CD4-positive, alpha-beta memory T cell (primary cell): ENCODE measurements around the gene EIF5AL1. TPM values are rescaled to one million over a fixed set of nuclear protein-coding genes. Genes with fewer than 3 reads are reported as not detected.
"Not testable (repeated sequence)": the region's sequence is repeated elsewhere in the genome, so short reads cannot be mapped to it uniquely, and the experiment has no call there.

Source experiments
- CTCF ChIA-PET: fragments of 350-600 bp; sonication (Branson Sonifier 250); formaldehyde crosslinking; loops from one replicate; lab custom pipeline; 2021; ENCODE audit warnings: inconsistent platforms; ENCODE audit not compliant: partially characterized antibody; lab: Charles Lee
- POLR2A ChIA-PET: fragments of 350-600 bp; sonication (Branson Sonifier 250); formaldehyde crosslinking; loops from one replicate; lab custom pipeline; 2021; ENCODE audit not compliant: partially characterized antibody; lab: Charles Lee
- DNase-seq, 5 donors: peaks; one replicate each; pipeline versions ENCODE4 v3.0.0 to v3.0.0-alpha.2; 2020 to 2022; ENCODE audit warnings: mixed read lengths in 1 of 5
- H3K27ac ChIP-seq: one replicate; pipeline ENCODE4 v1.7.0; 2013; ENCODE audit warnings: low read depth, low read length
- H3K27me3 ChIP-seq: 2 replicates; pipeline ENCODE4 v1.7.0; 2013; ENCODE audit warnings: mild to moderate bottlenecking, low read length, moderate library complexity; ENCODE audit not compliant: insufficient read depth
- H3K36me3 ChIP-seq: 2 replicates; pipeline ENCODE4 v1.7.0; 2013; ENCODE audit warnings: mild to moderate bottlenecking, low read length, moderate library complexity; ENCODE audit not compliant: insufficient read depth
- H3K4me1 ChIP-seq: 2 replicates; pipeline ENCODE4 v1.7.0; 2013; ENCODE audit warnings: mild to moderate bottlenecking, low read length, moderate library complexity; ENCODE audit not compliant: insufficient read depth
- H3K4me3 ChIP-seq, 2 donors: one replicate each; pipeline ENCODE4 v1.7.0; 2013; ENCODE audit warnings: low read length in 2 of 2, mild to moderate bottlenecking in 1 of 2
- H3K9me3 ChIP-seq, 2 donors: one replicate each; pipeline ENCODE4 v1.7.0; 2013; ENCODE audit warnings: low read length in 2 of 2, control low read depth in 1 of 2; ENCODE audit not compliant: control insufficient read depth in 1 of 2
- H3K27ac Mint-ChIP-seq, 7 donors: one replicate each; pipeline ENCODE4 v1.8.0; 2020 to 2021; ENCODE audit warnings: mixed read lengths in 7 of 7, mild to moderate bottlenecking in 6 of 7, inconsistent platforms in 3 of 7, moderate library complexity in 3 of 7
- H3K27me3 Mint-ChIP-seq, 2 donors: one replicate each; pipeline ENCODE4 v1.8.0; 2020 to 2021; ENCODE audit warnings: mixed read lengths in 2 of 2
- H3K36me3 Mint-ChIP-seq, 2 donors: one replicate each; pipeline ENCODE4 v1.8.0; 2020 to 2021; ENCODE audit warnings: mixed read lengths in 2 of 2, inconsistent platforms in 1 of 2, mild to moderate bottlenecking in 1 of 2
- H3K4me1 Mint-ChIP-seq, 4 donors: one replicate each; pipeline ENCODE4 v1.8.0; 2020 to 2021; ENCODE audit warnings: mixed read lengths in 4 of 4, mild to moderate bottlenecking in 1 of 4
- H3K4me3 Mint-ChIP-seq, 8 donors: one replicate each; pipeline ENCODE4 v1.8.0; 2020 to 2021; ENCODE audit warnings: mixed read lengths in 8 of 8, mild to moderate bottlenecking in 7 of 8, moderate library complexity in 6 of 8, inconsistent platforms in 3 of 8
- H3K9me3 Mint-ChIP-seq, 8 donors: one replicate each; pipeline ENCODE4 v1.8.0; 2020 to 2021; ENCODE audit warnings: mixed read lengths in 8 of 8, mild to moderate bottlenecking in 5 of 8, inconsistent platforms in 3 of 8, moderate library complexity in 1 of 8
- intact Hi-C: fragments of 100-400 bp; cut with micrococcal nuclease; formaldehyde crosslinking; loops from one replicate; pipeline ENCODE4 v1.15.1; 2023
- polyA plus RNA-seq, 2 donors: library from polyadenylated mRNA; unstranded; fragments of 300-500 nt; fragmentation: Illumina TruSeq; gene quantifications; one replicate each; pipeline ENCODE4 v1.2.3, GENCODE V29; 2021
- total RNA-seq, 2 experiments: library from RNA; stranded (reverse); gene quantifications; one replicate each; pipeline ENCODE4 v1.2.3, GENCODE V29; 2021

The EIF5AL1 gene
- total and polyA plus RNA-seq, 4 experiments from 2014 or later, result 0.16 to 0.94 (median 0.58) TPM

DNA sequence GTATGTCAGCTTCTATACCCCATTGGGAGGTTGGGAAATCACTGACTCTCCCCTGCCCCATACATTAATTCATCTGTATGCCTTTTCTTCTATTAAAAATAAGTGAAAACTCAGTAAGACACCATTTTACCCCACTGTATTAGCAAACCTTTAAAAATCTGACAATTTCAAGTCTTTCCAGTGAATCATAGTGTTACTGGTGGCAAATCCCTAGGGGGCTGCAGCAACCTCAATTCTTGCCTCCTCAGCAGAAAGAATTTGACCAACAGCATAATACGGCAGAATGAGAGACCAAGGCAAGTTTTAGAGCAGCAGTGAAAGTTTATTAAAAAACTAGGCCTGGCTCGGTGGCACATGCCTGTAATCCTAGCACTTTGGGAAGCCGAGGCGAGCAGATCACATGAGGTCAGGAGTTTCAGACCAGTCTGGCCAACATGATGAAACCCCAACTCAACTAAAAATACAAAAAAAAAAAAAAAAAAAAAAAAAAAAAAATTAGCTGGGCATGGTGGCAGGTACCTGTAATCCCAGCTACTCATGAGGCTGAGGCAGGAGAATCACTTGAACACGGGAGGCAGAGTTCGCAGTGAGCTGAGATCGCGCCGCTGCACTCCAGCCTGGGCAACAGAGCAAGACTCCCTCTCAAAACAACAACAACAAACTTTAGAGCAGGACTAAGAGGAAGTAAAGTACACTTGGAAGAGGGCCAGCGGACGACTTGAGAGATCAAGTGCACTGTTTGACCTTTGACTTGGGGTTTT, 21.0 kb downstream of the EIF5AL1 start:
- H3K27ac ChIP-seq, H3K9me3 ChIP-seq, POLR2A ChIA-PET, H3K4me3 ChIP-seq, H3K9me3 Mint-ChIP-seq, H3K4me1 ChIP-seq, H3K4me1 Mint-ChIP-seq, DNase-seq, H3K27me3 Mint-ChIP-seq, H3K36me3 Mint-ChIP-seq, intact Hi-C loops, H3K36me3 ChIP-seq, CTCF ChIA-PET, H3K4me3 Mint-ChIP-seq, H3K27me3 ChIP-seq: not testable (repeated sequence)
- peak overlapping the region in 1 of 7 donors; percentile 75 for H3K27ac Mint-ChIP-seq

DNA sequence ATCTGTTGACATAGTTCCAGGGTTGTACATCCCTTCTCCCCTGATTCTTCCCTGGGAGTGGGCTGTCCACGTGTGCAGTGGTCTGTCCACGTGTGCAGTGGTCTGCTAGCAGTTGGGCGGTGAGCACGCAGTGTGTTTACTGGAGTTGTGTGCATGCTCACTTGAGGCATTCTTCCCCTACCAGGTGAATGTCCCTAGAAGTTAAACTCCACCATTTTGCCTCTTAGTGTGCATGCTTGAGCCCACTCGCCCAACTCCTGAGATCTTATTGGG, 21.5 kb downstream of the EIF5AL1 start:
- H3K9me3 Mint-ChIP-seq, H3K36me3 Mint-ChIP-seq, H3K4me1 Mint-ChIP-seq, H3K4me1 ChIP-seq, intact Hi-C loops, POLR2A ChIA-PET, H3K9me3 ChIP-seq, CTCF ChIA-PET, H3K4me3 Mint-ChIP-seq, H3K27me3 Mint-ChIP-seq, H3K27ac ChIP-seq, H3K27me3 ChIP-seq, H3K4me3 ChIP-seq, H3K36me3 ChIP-seq, DNase-seq, H3K27ac Mint-ChIP-seq: not testable (repeated sequence)

- H3K27ac Mint-ChIP-seq, result peak overlapping the region in 1 of 7 donors; percentile 35
Observed at GRCh38 chr10:79538311-79538710, 26.0 kb downstream of the EIF5AL1 start.

GRCh38 chr10:79540930-79541329, 28.6 kb downstream of the EIF5AL1 start:
- DNase-seq, CTCF ChIA-PET, H3K36me3 ChIP-seq, H3K4me3 ChIP-seq, H3K4me1 ChIP-seq, H3K4me3 Mint-ChIP-seq, H3K9me3 ChIP-seq, H3K27me3 Mint-ChIP-seq, H3K27me3 ChIP-seq, H3K9me3 Mint-ChIP-seq, POLR2A ChIA-PET, H3K27ac ChIP-seq, H3K36me3 Mint-ChIP-seq, H3K27ac Mint-ChIP-seq, intact Hi-C loops: not testable (repeated sequence)
- H3K4me1 Mint-ChIP-seq, result peaks cover 0 to 17% (median 0%) of the 10 kb centered on the region in 4 donors

More at GRCh38 chr10:79538311-79538710, 26.0 kb downstream of the EIF5AL1 start:
- H3K4me1 ChIP-seq, H3K36me3 ChIP-seq, H3K36me3 Mint-ChIP-seq, H3K27ac ChIP-seq, H3K27me3 Mint-ChIP-seq, H3K9me3 Mint-ChIP-seq, H3K4me3 Mint-ChIP-seq, H3K27me3 ChIP-seq, H3K4me3 ChIP-seq, POLR2A ChIA-PET, intact Hi-C loops, H3K9me3 ChIP-seq, DNase-seq: not testable (repeated sequence)
- CTCF ChIA-PET, result interaction anchor here (0.6 to 1.9 kb wide), 6 partner anchors 13 to 509 kb away, joined by 3 to 7 read pairs (median 4); no protein-coding TSS in a partner anchor
- peaks cover 0 to 17% (median 0%) of the 10 kb centered on the region in 4 donors for H3K4me1 Mint-ChIP-seq

DNA sequence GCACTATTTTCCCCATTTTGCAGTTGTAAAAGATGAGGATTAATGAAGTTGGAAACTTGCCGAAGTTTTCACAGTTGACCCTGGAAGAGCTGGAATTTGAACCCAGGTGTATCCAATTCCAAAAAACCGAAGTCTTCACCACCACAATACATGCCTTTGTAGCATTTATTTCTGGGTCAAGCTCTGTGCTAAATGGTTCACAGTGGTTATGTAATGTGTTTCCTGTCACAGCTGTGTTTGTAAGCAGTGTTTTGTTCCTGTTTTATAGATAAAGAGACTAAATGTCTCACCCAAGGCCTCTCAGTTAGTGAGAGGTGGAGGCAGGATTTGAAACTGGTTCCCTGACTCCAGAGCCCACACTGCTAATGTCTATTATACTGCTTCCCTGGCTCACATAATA, 30.3 kb downstream of the EIF5AL1 start:
- no peak for DNase-seq
- no peak overlapping the region for H3K4me3 Mint-ChIP-seq
- peaks cover 0 to 6% (median 0%) of the 10 kb centered on the region in 8 donors for H3K9me3 Mint-ChIP-seq
- H3K27ac ChIP-seq, result no peak overlapping the region
- H3K4me1 ChIP-seq, result peaks cover 10% of the 10 kb centered on the region
- CTCF ChIA-PET, result no interaction called here
- no peaks in the 10 kb centered on the region for H3K27me3 ChIP-seq
- peak overlapping the region in 4 of 7 donors; percentile 41 to 75 (median 46) for H3K27ac Mint-ChIP-seq
- no peak overlapping the region for H3K4me3 ChIP-seq
- no peaks in the 10 kb centered on the region for H3K9me3 ChIP-seq
- POLR2A ChIA-PET, result no interaction called here
- H3K27me3 Mint-ChIP-seq, result no peaks in the 10 kb centered on the region
- no peaks in the 10 kb centered on the region for H3K36me3 Mint-ChIP-seq
- intact Hi-C loops, result no loop called here
- peaks cover under 1 to 28% (median 4%) of the 10 kb centered on the region in 4 donors for H3K4me1 Mint-ChIP-seq
- no peaks in the 10 kb centered on the region for H3K36me3 ChIP-seq

DNA sequence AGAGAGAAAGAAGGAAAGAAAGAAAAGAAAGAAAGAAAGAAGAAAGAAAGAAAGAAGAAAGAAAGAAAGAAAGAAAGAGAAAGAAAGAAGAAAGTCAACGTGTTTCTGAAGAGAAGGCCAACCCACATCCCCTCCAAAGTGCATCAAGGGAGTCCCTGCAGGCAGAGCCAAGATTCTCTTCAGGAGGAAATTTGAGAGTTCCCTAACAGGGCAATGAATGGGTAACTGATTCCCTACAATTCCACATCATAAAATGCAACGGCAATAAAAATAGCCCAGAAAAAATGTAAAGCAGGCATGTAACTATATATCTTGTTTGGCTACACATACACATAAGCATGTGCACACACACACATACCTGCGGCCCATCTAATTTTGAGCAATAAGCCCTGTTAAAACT, 32.1 kb downstream of the EIF5AL1 start:
- POLR2A ChIA-PET, H3K27me3 ChIP-seq, H3K4me3 ChIP-seq, H3K36me3 ChIP-seq, H3K4me3 Mint-ChIP-seq, CTCF ChIA-PET, H3K36me3 Mint-ChIP-seq, H3K9me3 Mint-ChIP-seq, H3K27me3 Mint-ChIP-seq, H3K9me3 ChIP-seq, DNase-seq, intact Hi-C loops, H3K27ac ChIP-seq: not testable (repeated sequence)
- Mint-ChIP-seq H3K27ac (peak overlapping the region in 2 of 7 donors; percentile 27 to 46), H3K4me1 (peaks cover 8 to 35% (median 10%) of the 10 kb centered on the region in 4 donors)
- peaks cover 14% of the 10 kb centered on the region for H3K4me1 ChIP-seq

DNA sequence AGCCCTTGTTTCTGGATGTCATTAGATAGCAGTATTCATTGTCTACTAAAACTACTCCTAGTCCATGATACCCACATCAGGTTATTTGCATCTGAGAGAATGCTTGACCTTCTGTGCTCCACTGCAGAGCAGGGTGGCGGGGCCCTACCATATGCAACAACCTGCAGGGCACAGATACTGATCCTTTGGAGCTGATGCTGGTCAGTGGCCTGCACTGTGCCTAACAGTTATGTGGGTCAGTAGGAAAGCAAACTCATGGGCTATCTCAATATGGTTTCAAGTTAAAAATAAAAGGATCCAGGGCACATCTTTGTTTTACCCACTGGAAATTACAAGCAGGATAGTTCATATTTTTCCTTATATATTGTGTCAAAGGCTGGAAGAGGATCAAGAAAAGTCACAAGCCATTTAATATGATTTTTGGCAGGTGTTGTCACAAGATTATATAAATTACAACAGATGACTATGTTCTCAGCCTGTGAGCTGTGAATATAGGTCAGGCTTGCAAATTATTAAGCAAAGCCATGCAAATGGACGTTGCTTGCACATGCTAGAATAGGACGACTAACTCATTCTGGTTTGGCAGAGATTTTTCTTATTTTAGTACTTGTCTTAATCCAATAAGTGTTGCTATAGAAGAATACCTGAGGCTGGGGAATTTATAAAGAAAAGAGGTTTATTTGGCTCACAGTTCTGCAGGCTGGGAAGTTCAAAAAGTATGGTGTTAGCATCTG, 32.8 kb downstream of the EIF5AL1 start:
- H3K27me3 ChIP-seq, H3K27me3 Mint-ChIP-seq, H3K4me3 ChIP-seq, H3K27ac Mint-ChIP-seq, H3K36me3 Mint-ChIP-seq, H3K4me3 Mint-ChIP-seq, POLR2A ChIA-PET, H3K9me3 ChIP-seq, H3K27ac ChIP-seq, CTCF ChIA-PET, intact Hi-C loops, DNase-seq, H3K9me3 Mint-ChIP-seq, H3K36me3 ChIP-seq: not testable (repeated sequence)
- H3K4me1 ChIP-seq, result peaks cover 14% of the 10 kb centered on the region
- H3K4me1 Mint-ChIP-seq, result peaks cover 8 to 35% (median 10%) of the 10 kb centered on the region in 4 donors
